ENCODE data around the gene FZR1. TPM values are rescaled to one million over a fixed set of nuclear protein-coding genes. Genes with fewer than 3 reads are reported as not detected.

Gene FZR1
- total RNA-seq, 1 donor from 2014 or later = 54.9 TPM

- Mint-ChIP-seq H3K4me1 (no peaks in the 10 kb centered on the region), H3K27ac (no peak overlapping the region), H3K36me3 (peaks cover 2% of the 10 kb centered on the region), H3K9me3 (no peaks in the 10 kb centered on the region), H3K4me3 (no peak overlapping the region), H3K27me3 (ENCODE audit: low read depth) (no peaks in the 10 kb centered on the region)
- DNase-seq (ENCODE audit: low spot score in 2 of 2, unreplicated experiment in 2 of 2) = peak; percentile 49 to 82
- TF ChIP-seq CTCF (IDR thresholded peaks at IDR 0.05; ENCODE audit: unreplicated experiment) = peak; percentile 89
These were observed 38.9 kb downstream of the FZR1 start for GRCh38 chr19:3544742-3545668.

- no peaks in the 10 kb centered on the region for H3K4me1 Mint-ChIP-seq
- no peak for DNase-seq (ENCODE audit: low spot score in 2 of 2, unreplicated experiment in 2 of 2)
- no peak for TF ChIP-seq CTCF (IDR thresholded peaks at IDR 0.05; ENCODE audit: unreplicated experiment)
- H3K27me3 Mint-ChIP-seq (ENCODE audit: low read depth) = no peaks in the 10 kb centered on the region
- H3K27ac Mint-ChIP-seq = no peak overlapping the region
- H3K9me3 Mint-ChIP-seq = no peaks in the 10 kb centered on the region
- H3K36me3 Mint-ChIP-seq = peaks cover 2% of the 10 kb centered on the region
- no peak overlapping the region for H3K4me3 Mint-ChIP-seq
These were observed 39.5 kb downstream of the FZR1 start for GRCh38 chr19:3545669-3546034.

GRCh38 chr19:3546119-3546518 lies 40.0 kb downstream of the FZR1 start:
- no peak overlapping the region for H3K27ac Mint-ChIP-seq
- no peaks in the 10 kb centered on the region for H3K27me3 Mint-ChIP-seq (ENCODE audit: low read depth)
- peaks cover 2% of the 10 kb centered on the region for H3K36me3 Mint-ChIP-seq
- no peak for TF ChIP-seq CTCF (IDR thresholded peaks at IDR 0.05; ENCODE audit: unreplicated experiment)
- no peak overlapping the region for H3K4me3 Mint-ChIP-seq
- DNase-seq (ENCODE audit: low spot score in 2 of 2, unreplicated experiment in 2 of 2) = no peak
- H3K4me1 Mint-ChIP-seq = no peaks in the 10 kb centered on the region
- no peaks in the 10 kb centered on the region for H3K9me3 Mint-ChIP-seq

- peak; percentile 60 for TF ChIP-seq CTCF (IDR thresholded peaks at IDR 0.05; ENCODE audit: unreplicated experiment)
- Mint-ChIP-seq H3K27ac (no peak overlapping the region), H3K9me3 (no peaks in the 10 kb centered on the region), H3K27me3 (ENCODE audit: low read depth) (no peaks in the 10 kb centered on the region), H3K4me3 (no peak overlapping the region), H3K36me3 (peaks cover 2% of the 10 kb centered on the region), H3K4me1 (no peaks in the 10 kb centered on the region)
- DNase-seq (ENCODE audit: low spot score in 2 of 2, unreplicated experiment in 2 of 2) = no peak
These were observed 41.2 kb downstream of the FZR1 start for GRCh38 chr19:3547301-3547731.

GRCh38 chr19:3547767-3548282 lies 41.7 kb downstream of the FZR1 start:
- no peak overlapping the region for H3K4me3 Mint-ChIP-seq
- no peaks in the 10 kb centered on the region for H3K27me3 Mint-ChIP-seq (ENCODE audit: low read depth)
- H3K27ac Mint-ChIP-seq = no peak overlapping the region
- H3K9me3 Mint-ChIP-seq = no peaks in the 10 kb centered on the region
- TF ChIP-seq CTCF (IDR thresholded peaks at IDR 0.05; ENCODE audit: unreplicated experiment) = no peak
- peaks cover 2% of the 10 kb centered on the region for H3K36me3 Mint-ChIP-seq
- no peak for DNase-seq (ENCODE audit: low spot score in 2 of 2, unreplicated experiment in 2 of 2)
- H3K4me1 Mint-ChIP-seq = no peaks in the 10 kb centered on the region
